HG02885 (cell line): Measurements from ENCODE around the gene TMEM174.

Source experiments
- ATAC-seq: cut with Tn5 transposase; IDR thresholded peaks from one replicate; pipeline ENCODE4 v1.9.1; 2021; ENCODE audit warnings: mild to moderate bottlenecking; ENCODE audit not compliant: unreplicated experiment, poor library complexity

Gene TMEM174, protein sequence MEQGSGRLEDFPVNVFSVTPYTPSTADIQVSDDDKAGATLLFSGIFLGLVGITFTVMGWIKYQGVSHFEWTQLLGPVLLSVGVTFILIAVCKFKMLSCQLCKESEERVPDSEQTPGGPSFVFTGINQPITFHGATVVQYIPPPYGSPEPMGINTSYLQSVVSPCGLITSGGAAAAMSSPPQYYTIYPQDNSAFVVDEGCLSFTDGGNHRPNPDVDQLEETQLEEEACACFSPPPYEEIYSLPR

GRCh38 chr5:73172951-73173350, at the start of gene TMEM174:
TMEM174 (plus strand) TSS chr5:73173193; CDS start chr5:73173244, 51 bp downstream.
- no peak for ATAC-seq

DNA sequence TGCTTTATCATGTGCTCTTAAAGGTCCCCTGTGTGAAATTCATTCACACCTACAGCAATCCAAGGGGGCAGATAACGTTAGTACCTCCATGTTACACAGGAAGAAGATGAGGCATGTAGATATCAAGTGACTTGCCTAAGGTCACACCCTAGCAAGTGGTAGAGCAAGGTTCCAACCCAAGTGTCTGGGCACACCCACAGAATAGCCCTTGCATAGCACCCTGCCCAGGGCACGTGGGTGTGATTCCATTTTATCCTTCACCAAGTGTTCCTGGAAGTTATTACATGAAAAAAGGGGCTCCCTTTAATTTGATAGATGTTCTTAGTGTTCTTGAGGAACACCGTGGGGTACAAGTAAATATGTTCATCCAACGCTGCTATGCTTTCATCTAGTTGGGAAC, 47.7 kb upstream of the TMEM174 start:
- no peak for ATAC-seq

- no peak for ATAC-seq
These were observed 46.6 kb upstream of the TMEM174 start for GRCh38 chr5:73126381-73126780.

GRCh38 chr5:73126957-73127356, 46.0 kb upstream of the TMEM174 start:
- no peak for ATAC-seq

DNA sequence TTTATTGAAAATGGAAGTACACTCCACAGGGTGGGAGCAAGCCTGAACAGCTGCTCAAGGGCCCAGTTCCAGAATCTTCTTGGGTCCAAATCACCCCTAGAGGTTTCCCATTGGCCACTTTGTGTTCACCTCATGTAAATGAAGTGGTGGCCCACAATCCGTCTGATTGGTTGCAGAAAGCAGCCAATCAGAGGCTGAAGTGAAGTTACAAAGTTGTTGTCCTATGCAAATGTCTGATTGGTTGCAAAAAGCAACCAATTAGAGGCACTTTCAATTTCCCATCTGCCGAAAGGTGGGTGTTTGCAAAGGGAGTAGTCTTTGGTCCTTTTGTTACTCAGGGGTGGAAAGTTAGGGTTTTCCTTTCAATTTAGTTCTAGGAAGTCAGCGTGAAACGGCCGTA, 43.9 kb upstream of the TMEM174 start:
- no peak for ATAC-seq

DNA sequence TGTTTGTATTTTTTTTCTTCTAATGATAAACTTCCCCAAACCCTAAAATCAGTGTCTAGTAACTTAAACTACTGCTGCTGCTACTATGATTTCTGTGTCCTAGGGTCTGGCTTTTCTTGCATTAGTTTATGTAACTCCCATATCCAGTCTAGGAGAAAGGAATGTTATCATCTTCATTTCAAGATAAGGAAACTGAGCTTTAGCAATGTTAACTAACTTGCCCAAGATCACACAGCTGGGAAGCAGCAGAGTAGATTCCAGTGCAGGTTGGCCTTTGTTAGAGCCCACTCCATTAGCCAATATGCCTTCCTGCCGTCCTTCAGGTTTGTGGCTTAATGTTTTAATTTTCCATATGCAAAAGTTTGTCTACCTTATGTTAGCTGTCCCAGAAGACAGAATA, 42.2 kb upstream of the TMEM174 start:
- ATAC-seq: no peak

DNA sequence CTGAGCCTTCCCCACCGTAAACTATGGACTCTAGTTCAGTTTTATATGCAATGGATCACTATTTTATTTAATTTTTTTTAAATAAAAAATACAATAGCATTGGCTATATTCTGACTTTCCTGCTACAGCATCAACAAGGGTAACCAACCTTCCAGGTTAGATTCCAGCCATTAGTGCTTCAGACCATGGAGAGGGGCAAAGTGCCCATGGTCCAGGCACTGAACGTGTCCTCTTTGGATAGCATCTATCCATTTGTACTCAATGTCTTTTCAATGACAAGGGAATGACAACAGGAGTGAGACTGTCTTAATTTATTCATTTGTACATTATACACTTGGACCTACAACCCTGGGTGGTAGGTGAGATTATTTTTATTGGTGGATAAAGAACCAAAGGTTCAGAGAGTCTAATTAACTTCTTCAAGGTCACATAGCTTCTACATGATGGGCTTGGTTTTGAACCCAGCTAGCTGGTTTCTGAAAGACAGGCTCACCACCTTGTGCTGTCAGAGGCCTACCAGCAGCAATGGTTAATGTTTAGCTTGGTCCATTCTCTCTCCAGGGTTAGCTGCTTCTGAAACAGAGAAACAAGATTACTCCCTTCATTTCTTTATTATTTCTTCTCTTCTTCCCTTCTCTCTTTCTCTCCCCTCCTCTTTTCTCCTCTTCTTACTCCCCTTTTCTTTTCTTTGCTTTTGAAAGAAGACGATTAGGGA, 41.1 kb upstream of the TMEM174 start:
- ATAC-seq: no peak

DNA sequence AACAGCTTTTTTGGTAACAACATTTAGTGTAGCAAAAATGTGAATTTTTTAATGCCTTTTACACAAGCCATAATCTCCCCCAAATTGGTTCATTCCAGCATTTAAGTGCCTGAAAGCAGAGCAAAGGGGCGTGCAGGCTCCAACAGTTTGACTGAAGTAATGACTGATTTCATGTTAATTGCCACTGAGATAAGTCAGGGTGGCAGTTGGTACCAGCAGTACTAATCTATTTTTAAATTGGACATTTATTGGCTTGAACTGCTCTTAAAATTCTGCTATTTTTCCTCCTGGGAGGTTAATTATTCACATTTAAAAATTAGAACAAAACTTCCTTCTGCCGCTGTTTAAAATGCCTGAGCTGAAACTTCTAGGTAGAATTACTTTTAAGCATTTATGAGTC, 40.2 kb upstream of the TMEM174 start:
- no peak for ATAC-seq

GRCh38 chr5:73135021-73135420, 38.0 kb upstream of the TMEM174 start:
- no peak for ATAC-seq

DNA sequence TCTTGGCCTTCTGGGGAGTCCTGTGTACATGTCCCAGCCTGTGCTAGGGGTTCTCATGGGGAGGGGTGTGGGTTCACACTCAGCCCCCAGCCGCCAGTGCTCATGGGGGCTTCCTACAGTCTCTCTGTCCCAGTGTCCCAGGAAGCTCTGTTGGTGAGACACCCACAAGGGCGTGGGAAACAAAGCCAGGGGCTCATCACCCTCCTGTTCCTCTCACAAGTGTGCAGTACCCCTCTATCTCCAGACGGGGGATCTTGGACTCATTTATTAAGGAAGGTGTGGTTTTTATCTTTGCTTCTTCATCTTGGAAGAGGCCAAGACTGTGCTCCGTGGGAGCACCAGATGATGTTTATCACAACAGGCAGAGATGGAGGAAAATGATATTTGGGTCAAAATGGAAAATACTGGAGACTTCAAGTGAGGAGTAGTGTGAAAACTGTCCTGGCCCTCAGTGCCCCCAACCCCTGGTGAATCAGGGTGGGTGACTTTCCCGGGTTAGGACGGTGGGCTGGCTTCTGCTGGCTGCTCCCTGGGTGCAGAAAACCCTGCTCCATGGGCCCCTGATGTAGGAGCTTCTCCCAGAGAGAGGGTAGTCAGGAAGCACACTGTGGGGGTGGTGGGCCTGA, 37.5 kb upstream of the TMEM174 start:
- ATAC-seq: no peak

- no peak for ATAC-seq
These were observed 36.9 kb upstream of the TMEM174 start for GRCh38 chr5:73136055-73136562.

DNA sequence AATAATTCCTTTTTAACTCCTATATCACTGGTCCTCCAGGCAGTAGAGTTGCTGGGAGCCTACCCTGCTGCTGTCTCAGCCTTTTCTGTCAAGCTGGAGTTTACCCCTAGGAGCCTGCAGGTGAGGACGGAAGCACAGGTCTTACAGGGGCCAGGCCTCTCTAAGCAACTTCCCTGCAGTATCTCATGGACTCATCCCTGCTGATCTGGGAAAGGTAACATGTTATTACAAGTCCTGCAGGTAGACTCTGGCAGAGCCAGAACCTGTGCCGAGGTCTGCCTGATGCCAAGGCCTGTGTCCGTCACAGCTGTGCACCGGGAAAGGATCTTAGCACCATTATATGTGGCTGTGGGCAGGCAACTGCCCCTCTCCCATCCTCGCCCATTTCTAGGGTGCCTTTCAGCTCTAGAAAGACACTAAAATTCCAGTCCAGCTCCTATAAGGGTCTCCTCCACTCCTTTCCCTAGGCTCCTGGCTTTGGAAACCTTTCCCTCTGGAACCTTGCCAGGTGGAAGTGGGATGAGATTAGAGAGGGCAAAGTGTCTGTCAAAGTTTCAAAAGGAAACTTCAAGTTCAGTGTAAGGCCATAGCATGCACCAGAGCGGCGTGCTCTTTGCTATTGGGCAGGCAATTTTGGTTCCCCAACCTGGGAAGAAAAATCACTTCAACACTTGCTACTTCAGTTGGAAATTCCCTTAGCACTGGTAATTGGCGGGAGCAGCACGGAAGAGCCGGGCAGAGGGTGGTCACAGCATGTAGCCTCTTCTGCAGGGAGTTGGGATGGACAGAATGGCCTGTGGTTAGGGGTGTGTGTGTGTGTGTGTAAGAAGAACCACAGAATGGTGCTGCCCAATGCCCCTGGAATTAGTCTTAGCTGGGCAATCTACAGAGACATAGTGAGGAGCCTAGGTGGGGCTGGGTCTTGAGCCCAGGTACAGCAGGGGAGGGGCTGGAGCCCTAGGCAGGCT, 35.1 kb upstream of the TMEM174 start:
- ATAC-seq: no peak

- ATAC-seq: no peak
These were observed 33.5 kb upstream of the TMEM174 start for GRCh38 chr5:73139485-73139884.

GRCh38 chr5:73140801-73141200, 32.2 kb upstream of the TMEM174 start:
- no peak for ATAC-seq

DNA sequence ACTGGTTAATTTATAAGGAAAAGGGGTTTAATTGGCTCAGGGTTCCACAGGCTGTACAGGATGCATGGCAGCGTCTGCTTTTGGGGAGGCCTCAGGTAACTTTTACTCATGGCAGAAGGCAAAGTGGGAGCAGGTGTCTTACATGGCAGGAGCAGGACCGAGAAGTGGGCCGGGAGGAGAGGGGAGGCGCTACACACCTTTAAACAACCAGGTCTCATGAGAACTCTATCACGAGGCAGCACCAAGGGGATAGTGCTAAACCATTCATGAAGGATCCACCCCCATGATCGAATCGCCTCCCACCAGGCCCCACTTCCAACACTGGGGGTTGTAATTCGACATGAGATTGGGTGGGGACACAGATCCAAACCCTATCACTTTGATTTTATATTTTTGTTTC, 31.0 kb upstream of the TMEM174 start:
- no peak for ATAC-seq

GRCh38 chr5:73143716-73144115, 29.3 kb upstream of the TMEM174 start:
- no peak for ATAC-seq

DNA sequence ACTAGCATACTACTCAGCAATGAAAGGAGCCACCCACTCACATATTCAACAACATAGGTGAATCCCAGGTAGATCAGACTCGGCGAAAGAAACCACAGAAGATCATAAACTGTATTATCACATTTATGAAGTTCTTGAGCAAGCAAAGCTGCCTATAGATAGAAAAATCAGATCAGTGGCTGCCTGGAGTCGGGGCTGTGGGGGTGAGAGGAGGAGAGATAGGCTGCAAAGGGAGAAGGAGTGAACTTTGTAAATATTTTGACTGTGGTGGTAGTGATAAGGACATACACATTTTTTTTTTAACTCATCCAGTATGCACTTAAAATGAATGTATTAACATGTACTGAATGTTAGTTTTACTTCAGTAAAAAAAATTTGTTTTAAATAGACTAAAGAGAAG, 23.5 kb upstream of the TMEM174 start:
- ATAC-seq: no peak

- no peak for ATAC-seq
These were observed 22.1 kb upstream of the TMEM174 start for GRCh38 chr5:73150876-73151275.

DNA sequence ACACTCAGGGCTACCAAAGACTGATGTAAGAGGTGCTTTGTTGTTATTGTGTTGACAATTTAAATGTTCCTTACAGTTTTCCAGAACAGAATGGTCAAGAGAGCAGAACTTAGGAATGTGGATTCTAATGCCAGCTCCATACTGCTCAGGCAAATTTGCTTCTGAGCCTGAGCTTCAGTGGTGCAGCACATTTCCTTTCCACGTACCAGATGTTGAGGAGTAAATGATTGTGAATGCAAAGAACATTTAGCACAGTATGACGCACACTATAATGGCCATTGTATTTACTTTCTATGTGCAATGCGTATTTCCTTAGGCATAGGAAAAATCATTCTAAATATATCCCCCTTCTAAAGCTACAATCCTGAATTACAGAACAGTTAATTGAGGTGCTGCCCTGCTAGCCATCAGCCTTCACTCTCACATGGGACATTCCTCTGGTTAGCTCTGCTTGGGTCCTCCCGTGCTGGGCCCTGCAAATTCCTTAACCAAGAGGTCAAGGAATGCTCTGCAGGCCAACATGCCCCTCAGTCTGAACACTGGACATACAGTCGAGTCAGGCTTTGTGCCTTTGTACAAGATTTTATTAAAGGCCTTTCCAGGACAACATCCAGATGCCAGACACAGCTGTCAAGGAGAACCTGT, 21.1 kb upstream of the TMEM174 start:
- no peak for ATAC-seq
